AG08396 (cell line): ENCODE results near the gene HMGB4.

Experiments used
- DNase-seq: peaks from one replicate; pipeline ENCODE4 v3.0.0; 2012; ENCODE audit warnings: low spot score, mixed read lengths

HMGB4 gene

GRCh38 chr1:33863779-33864178, at the start of gene HMGB4:
Gene HMGB4, plus strand, starts transcription at chr1:33864079. Its CDS starts 113 bp downstream, at chr1:33864192.
- no peak for DNase-seq

- DNase-seq = no peak
Observed at GRCh38 chr1:33814166-33814565, 49.7 kb upstream of the HMGB4 start.

GRCh38 chr1:33815061-33815460, 48.8 kb upstream of the HMGB4 start:
- DNase-seq = peak; percentile 73

GRCh38 chr1:33818071-33818470, 45.8 kb upstream of the HMGB4 start:
- no peak for DNase-seq

DNA sequence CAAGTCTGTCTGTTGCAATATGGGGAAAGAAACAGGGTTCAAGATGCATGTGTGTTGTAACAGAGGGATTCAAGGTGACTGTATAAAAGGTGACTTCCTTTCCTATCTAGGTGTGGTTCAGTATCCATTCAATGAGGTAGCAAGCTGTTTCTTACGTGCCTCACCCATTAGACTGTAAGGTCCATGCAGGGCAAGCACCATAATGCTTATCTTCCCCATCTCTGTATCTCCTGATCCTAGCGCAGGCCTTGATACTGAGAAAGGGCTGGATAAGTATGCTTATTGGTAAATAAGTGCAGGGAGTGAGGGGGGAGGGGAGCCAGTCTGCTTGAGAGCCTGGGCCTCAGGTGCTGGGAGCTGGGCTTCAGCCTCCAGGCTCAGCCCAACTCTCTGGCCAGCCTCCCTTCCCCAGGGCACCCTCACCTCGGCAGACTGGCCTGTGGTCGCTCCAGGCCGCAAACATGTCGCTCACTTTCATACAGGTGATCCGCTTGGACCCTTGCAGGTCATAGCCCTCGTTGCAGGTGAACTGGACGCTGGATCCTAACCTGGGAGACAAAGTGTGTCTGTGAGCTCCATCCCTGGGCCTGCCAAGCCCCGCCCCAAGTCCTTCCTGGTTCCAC, 44.5 kb upstream of the HMGB4 start:
- DNase-seq = no peak

- DNase-seq = no peak
Observed at GRCh38 chr1:33819913-33820311, 44.0 kb upstream of the HMGB4 start.

GRCh38 chr1:33820804-33821203, 43.1 kb upstream of the HMGB4 start:
- no peak for DNase-seq

- DNase-seq = no peak
Observed at GRCh38 chr1:33821291-33821690, 42.6 kb upstream of the HMGB4 start.

DNA sequence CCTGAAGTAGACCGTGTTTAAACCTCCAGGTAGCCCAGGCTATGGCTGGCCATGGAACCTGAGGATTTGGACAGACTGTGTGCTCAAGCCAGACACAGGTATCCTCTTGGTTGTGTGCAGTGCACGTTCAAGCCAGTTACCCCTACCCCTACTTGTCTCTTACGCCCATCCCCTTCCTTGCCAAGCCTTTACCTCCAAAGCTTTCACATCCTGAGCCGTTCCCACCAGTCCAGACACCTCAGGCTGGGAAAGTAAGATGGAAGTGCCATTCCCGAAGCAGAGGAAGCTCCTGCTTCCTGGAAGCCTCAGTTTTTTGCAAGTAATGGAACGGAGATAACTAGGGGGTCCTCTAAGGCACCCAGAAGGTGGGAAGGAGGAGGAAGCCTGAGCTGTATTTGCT, 41.5 kb upstream of the HMGB4 start:
- no peak for DNase-seq

DNA sequence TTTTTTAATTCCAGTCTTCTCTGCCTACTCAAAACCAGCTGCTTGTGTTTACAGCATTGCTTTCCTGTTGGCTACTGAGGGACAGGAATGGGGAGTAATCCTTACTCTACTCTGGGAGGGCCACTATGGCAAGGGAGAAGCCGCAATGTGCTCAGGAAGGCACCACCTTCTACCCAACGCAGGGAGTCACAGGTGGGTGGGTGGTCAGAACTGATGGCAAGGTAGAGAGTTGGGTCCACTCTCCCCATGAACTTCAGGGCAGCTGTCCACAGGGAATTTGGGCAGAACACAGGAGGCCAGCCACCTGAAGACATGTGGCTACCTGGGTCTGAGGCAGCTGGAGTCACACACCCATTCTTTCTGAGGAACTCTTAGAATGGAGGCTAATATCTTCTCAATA, 40.5 kb upstream of the HMGB4 start:
- DNase-seq = no peak

- no peak for DNase-seq
Observed at GRCh38 chr1:33823830-33824229, 40.0 kb upstream of the HMGB4 start.

GRCh38 chr1:33824321-33824720, 39.6 kb upstream of the HMGB4 start:
- DNase-seq = no peak

DNA sequence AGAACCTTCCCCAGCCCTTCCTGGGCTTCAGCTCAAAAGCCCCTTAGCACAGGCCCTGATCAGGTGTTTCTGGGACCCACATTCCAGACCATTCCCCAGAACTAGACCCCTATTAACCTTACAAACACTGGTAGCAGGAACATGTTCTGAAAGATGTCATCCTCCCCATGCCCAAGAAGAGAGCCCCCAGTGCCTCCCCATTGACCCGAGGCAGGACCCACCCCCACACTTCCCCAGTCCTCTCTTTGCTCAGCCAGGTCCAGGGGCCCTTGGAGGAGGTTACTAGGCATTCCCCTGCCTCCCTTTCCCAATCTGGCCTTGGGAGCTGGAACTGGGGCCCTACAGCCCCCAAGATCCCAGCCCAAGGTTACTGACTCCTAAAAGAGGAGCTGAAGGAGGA, 38.9 kb upstream of the HMGB4 start:
- no peak for DNase-seq

DNA sequence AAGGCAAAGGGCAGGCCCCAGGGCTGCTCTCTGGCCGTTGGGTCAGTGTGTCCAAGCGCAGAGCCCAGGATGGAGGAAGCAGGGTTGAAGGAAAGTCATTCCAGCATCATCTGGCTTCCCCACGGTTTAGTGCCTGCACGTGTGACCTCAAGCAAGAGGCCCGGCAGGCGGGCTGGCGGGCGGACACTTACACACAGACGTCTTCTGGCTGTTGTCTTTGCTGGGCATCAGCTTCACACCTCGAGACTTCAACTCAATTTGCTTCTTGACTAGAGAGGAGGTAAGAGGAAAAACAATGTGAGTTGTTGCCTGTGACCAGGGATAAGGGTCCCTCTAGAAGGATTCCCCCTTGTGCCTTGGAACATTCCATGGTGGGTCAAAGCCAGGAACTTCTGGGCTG, 38.4 kb upstream of the HMGB4 start:
- no peak for DNase-seq

DNA sequence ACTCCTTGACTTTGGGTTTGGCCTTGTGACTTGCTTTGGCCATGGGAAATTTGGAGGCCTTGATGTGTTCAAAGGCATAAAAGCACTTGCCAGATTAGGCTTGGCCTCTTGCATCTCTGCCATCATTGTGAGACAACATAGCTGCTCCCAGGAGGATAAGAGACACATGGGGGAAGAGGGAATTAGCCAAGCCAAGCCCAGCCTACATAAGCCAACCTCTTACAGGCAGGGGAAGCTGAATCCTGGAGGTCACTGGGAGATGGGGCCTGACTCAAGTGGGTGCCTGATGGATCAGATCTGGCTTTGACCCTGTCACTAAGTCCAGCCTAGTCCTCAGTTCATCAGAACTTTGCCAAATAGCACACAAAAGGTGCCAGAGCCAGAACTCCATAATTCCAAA, 37.6 kb upstream of the HMGB4 start:
- DNase-seq = no peak

DNA sequence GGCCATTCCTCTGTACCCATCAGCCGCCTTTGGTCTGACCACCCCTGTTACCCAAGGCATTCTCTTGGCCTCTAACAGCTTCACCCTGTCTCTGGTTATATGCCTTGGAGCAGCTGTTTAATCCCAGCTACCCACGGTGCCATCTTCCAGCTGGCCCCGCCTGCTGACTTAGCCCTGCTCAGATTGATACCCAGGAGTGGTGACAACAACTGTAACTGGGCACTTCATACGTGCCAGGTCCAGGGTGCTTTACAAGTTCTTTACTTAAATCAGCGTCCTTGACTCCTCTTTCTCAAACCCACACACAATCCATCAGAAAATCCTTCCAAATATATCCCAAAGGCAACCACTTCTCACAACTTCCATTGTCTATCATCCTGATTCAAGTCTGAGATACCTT, 37.2 kb upstream of the HMGB4 start:
- DNase-seq = no peak

GRCh38 chr1:33828059-33828458, 35.8 kb upstream of the HMGB4 start:
- DNase-seq = no peak

GRCh38 chr1:33828654-33829053, 35.2 kb upstream of the HMGB4 start:
- no peak for DNase-seq

DNA sequence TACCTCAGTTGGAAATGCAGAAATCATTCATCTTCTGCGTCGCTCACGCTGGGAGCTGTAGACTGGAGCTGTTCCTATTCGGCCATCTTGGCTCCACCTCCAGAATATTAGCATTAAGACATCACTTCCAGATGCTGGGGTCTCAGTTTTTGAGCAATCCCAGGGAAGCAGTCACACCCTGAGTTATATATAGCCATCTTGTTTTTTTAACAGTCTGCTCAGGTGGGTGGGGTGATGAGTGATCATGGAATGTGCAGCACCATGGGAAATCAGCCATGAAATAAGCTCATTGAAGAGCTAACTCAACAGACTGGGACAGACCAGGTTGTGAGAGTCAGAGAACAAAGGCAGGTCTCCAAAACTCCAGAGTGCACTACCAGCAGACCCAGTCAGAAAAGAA, 27.0 kb upstream of the HMGB4 start:
- no peak for DNase-seq

- no peak for DNase-seq
Observed at GRCh38 chr1:33837635-33838034, 26.2 kb upstream of the HMGB4 start.

GRCh38 chr1:33841494-33841893, 22.4 kb upstream of the HMGB4 start:
- DNase-seq = no peak

GRCh38 chr1:33842348-33842747, 21.5 kb upstream of the HMGB4 start:
- no peak for DNase-seq

- DNase-seq = no peak
Observed at GRCh38 chr1:33844166-33844565, 19.7 kb upstream of the HMGB4 start.

DNA sequence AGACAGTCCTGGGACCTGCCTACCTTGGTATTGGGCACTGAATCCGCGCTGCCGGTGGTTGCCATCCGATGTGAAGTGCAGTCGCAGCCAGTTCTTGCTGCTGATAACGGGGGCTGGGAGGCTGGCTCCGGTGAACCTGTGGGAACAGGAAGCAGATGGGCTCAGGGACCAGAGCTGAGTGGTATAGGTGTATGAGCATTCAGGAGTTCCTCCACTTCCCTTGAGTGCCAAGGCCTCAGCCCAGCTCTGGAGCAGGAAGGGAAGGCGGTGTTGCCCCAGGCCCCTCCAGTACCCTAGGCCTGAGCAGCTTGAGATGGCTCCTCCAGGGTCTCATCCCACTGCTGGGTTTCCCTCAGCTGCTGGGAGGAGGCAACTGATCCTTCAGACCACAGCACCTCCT, 17.0 kb upstream of the HMGB4 start:
- DNase-seq = no peak
